GM18526 (cell line): ENCODE results near the gene ROPN1L.

ENCODE experiments used
- POLR2A ChIP-seq: IDR thresholded peaks from 3 replicates; pipeline ENCODE4 v1.6.1; 2011; ENCODE audit not compliant: insufficient read length; ENCODE audit errors: extremely low read depth

Gene ROPN1L

GRCh38 chr5:10478436-10478835 lies 36.8 kb downstream of the ROPN1L start:
- no peak for TF ChIP-seq POLR2A

DNA sequence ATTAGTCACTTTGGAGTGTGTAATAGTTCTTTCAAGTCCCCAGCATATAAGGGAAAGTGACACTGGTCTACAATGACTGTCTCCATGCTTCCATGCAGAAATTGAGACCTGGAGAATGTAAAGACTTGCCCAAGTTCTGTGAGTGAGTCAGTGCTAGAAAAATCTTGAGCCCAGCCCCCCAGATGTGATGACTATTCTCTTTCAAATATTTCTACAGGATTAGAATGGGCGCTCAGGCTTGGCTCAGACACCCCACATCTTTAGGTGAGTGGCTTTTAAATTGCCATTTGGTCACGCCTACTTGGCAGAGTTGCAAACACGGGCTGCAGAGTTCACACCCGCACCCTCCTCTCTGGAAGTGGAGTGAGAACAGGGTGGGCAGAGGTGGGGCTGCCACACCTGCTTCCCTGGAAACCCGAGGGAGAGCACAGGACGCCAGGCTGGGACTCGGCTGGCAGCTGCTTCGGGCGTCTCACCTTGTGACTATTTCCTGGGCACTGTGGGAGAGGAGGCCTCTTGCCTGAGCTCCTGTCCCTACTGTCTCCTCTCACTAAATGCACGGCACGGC lies 37.6 kb downstream of the ROPN1L start:
- no peak for TF ChIP-seq POLR2A

DNA sequence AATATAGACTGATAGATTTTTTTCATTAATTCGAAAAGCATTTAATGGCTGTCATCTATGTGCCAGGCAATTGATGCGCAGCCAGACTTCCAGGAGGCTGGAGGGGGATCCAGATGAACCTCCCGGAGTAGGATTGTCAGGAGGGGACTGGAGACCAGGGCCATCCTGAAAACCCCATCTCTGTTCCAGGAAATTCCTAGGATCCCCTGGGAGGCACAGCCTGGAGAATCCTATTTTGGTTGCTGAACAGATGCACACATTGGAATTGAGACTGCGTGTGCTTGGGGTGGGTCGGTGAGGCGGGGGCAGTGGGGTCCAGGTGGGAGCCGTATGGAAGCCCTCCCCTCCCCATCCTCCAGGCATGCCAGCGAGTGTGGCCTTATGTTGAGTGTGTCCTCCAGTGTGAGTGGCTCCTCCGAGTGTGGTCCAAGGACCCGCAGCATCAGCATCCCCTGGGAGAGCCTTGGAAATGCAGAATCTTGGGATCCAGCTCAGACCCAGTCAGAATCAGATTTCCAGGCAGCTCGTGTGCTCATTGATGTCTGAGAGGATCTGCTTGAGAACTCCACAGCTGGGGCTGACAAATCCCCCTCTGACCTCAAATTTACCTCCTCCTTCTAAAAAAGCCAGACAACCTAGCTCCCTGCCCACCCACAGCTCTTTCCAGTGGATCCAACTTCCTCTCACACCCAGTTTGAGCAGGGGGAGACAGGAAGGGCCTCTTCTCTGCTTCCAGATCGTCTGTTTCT lies 38.7 kb downstream of the ROPN1L start:
- no peak for TF ChIP-seq POLR2A

GRCh38 chr5:10481241-10481935 lies 39.7 kb downstream of the ROPN1L start:
- no peak for TF ChIP-seq POLR2A

- no peak for TF ChIP-seq POLR2A
Measured at GRCh38 chr5:10482791-10483530, 41.3 kb downstream of the ROPN1L start.

GRCh38 chr5:10484774-10485141 lies 43.1 kb downstream of the ROPN1L start:
- no peak for TF ChIP-seq POLR2A

DNA sequence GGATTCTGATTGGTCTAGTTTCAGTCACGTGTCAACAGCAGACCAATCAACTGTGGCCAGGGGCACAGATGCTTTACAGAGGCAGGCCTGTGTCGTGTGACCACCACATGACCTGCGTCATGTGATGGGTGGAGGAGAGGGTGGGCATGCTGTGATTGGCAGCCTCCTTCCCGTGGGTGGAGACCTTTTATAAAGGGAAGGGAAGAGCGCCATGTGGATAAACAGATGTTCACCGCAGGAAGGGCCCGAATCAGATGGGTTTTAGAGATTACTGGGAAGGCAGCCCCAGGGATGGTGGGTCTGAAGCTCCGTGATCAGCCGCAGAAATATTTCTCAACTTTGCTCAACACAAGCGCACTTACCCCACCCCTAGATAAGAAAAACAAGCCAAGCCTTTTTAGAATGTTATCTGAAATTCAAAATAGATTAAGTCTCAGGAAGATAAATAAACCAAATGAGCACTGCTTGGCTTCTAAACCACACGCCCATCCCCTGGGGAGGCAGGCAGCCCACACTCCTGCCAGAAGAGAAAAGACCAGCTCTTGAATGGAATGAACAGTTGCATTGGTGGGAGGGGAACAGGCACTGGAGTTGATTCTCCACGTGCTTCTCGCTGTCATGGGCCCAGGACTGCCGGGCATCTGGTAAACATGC lies 43.6 kb downstream of the ROPN1L start:
- TF ChIP-seq POLR2A: no peak

DNA sequence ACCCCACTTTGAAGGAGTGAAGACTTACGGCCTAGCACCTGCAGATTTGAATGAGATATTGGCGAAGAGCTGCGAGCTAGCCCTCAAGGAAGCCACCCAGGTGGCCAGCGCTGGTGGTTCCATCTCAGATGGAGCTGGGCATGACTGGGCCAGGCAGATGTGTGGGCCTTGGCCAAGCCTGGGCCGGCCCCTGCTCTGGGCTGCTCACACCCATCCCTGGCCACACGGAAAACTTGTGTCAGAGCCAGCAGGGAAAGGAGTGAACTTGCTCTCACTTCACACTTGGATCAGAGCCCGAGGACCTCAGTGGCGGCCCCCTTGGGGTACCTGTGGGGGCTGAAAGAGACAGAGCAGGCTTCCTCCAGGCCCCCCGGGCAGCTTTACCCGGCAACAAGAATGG lies 44.2 kb downstream of the ROPN1L start:
- no peak for TF ChIP-seq POLR2A

DNA sequence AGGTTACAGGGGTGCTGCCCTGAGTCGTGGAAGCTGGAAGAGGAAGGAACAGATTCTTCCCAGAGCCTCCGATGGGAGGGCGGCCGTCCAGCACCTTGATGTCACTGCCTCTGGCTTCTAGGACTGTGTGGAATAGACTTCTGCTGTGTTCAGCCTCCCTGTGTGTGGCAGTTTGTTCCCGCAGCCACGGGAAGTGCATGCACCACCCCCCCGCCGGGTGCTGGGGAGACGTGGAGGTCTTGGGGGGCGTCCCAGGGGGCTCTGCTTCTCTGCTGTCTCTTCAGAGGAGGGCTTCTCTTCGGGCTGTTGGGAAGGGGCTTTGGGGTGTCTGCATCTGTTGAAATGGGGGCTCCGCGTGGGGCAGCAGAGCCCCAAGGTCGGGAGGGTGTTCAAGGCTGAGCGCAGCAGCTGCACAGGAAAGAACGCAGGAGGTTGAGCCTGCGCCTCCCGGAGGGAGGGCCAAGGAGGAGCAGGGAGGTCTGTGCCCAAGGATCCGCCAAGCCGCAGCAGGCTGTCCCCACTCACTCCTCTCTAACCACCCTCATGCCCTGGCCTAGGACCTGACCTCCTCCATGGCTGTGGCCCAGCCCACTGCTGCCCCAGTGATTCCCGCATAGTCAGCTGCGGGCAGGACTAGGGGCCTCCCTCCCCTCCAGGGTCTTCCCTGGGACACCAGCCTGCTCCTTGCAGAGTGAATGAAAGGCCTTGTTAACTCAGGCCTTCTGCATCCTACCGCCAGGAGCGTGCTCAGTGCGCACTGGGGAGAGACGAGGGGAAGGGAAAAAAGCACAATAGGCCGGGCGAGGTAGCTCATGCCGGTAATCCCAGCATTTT lies 45.0 kb downstream of the ROPN1L start:
- TF ChIP-seq POLR2A: no peak

- no peak for TF ChIP-seq POLR2A
Measured at GRCh38 chr5:10488144-10488543, 46.5 kb downstream of the ROPN1L start.

DNA sequence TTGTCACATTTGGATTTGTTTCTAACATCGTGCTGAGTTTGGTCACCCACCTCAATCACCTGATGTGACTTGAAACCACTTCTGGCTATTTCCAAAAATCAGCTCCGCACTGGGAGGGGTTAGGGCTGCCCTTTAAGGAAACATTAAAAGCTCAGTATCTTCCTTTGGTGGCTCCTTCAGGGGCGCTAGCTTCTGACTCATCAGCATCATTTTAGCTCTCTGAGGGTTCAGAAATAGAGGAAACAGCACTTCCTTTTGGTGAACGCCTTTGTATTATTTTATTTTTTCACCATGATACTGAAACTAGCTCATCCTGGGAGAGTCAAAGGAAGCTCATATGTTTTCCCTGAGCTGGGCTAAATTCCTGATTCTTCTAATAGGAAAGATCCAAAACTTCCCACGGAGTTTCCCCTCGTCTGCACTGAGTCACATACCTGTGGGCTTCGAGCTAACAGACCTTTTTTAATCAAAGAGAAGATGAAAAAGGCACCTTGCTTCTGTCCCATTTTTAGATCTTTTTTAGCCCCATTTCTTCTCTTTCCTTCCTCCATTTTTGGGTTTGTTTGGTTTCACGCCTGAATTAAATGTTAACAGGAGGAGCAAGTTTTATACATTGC lies 48.2 kb downstream of the ROPN1L start:
- no peak for TF ChIP-seq POLR2A

GRCh38 chr5:10490927-10491672 lies 49.4 kb downstream of the ROPN1L start:
- TF ChIP-seq POLR2A: no peak

GRCh38 chr5:10491673-10492026 lies 50.0 kb downstream of the ROPN1L start:
- no peak for TF ChIP-seq POLR2A
